K562 (cell line): Measurements from ENCODE around the gene POLR3H. TPM values are rescaled to one million over a fixed set of nuclear protein-coding genes. Genes with fewer than 3 reads are reported as not detected.
A peak's percentile ranks its signal among the peaks of the same experiment; 100 is the strongest.

Experiments used
- ATAC-seq: fragments of 200-7000 bp; cut with Tn5 transposase; 3 replicates; pipeline ENCODE4 v1.9.1; 2020; ENCODE audit warnings: moderate library complexity
- BruUV-seq: library from RNA; stranded (reverse); fragments of 400-500 nt; replicated peaks from 2 replicates; lab custom pipeline; 2021; lab: Mats Ljungman, UMichigan
- CTCF ChIA-PET: fragments of 300-600 bp; formaldehyde crosslinking; extraction: SDS; loops from one replicate; lab custom pipeline; 2021; ENCODE audit warnings: low intra/inter-chr PET ratio; lab: Yijun Ruan, JAX
- POLR2A ChIA-PET: fragments of 300-600, 350-650 bp; sonication (Branson Sonifier 250); formaldehyde crosslinking; extraction: SDS; loops from one replicate; lab custom pipeline; 2021; ENCODE audit warnings: antibody characterized with exemption, inconsistent platforms; lab: Yijun Ruan, JAX
- DNase-seq, 4 experiments: peaks; one replicate each; pipeline versions ENCODE4 v3.0.0 to v3.0.0-alpha.2; 2011 to 2018; ENCODE audit warnings: low spot score in 3 of 4, mixed read lengths in 3 of 4; ENCODE audit errors: extremely low read depth in 1 of 4
- FAIRE-seq: peaks from 2 replicates; lab custom pipeline; 2011; peaks lifted over from hg19 to GRCh38; lab: Jason Lieb, UNC
- H2AFZ ChIP-seq: 2 replicates; pipeline ENCODE4 v1.6.0; 2011; ENCODE audit warnings: low read depth, low read length, control low read depth, inconsistent platforms
- H3K27ac ChIP-seq: fragments of 200-600 bp; 3 replicates; pipeline ENCODE4 v1.8.0; 2011; ENCODE audit warnings: low read depth, mild to moderate bottlenecking, control low read depth, inconsistent platforms, low read length, moderate library complexity, mixed read lengths; ENCODE audit errors: extremely low read depth
- H3K27me3 ChIP-seq, 2 experiments: fragments of 300-600 bp in 1 of 2; 2 replicates in 1 of 2; 3 replicates in 1 of 2; pipeline versions ENCODE4 v1.6.0 to v1.8.0; 2011; ENCODE audit warnings: inconsistent platforms in 2 of 2, low read length in 2 of 2, mild to moderate bottlenecking in 1 of 2, mixed read lengths in 1 of 2, moderate library complexity in 1 of 2; ENCODE audit not compliant: control insufficient read depth in 2 of 2, insufficient read depth in 2 of 2
- H3K36me3 ChIP-seq: fragments of 300-600 bp; 3 replicates; pipeline ENCODE4 v1.8.0; 2011; ENCODE audit warnings: mild to moderate bottlenecking, low read length, inconsistent platforms; ENCODE audit not compliant: control insufficient read depth, insufficient read depth
- H3K4me1 ChIP-seq, 2 experiments: fragments of 200-600 bp in 1 of 2; replicated peaks in 1 of 2; 2 replicates in 1 of 2; 3 replicates in 1 of 2; pipeline versions ENCODE4 v1.5.1 to v1.8.0; 2011; ENCODE audit warnings: inconsistent platforms in 2 of 2, low read length in 2 of 2, mild to moderate bottlenecking in 1 of 2, mixed read lengths in 1 of 2, moderate library complexity in 1 of 2; ENCODE audit not compliant: control insufficient read depth in 2 of 2, insufficient read depth in 2 of 2
- H3K4me2 ChIP-seq: 2 replicates; pipeline ENCODE4 v1.6.1; 2011; ENCODE audit warnings: low read length, control low read depth, inconsistent platforms, mixed read lengths; ENCODE audit not compliant: insufficient read depth
- H3K4me3 ChIP-seq: fragments of 200-600 bp; sonication (generic), shearing (Covaris generic); 2 replicates; pipeline ENCODE4 v1.5.1; 2016; ENCODE audit warnings: control low read depth, inconsistent platforms
- H3K79me2 ChIP-seq: fragments of 200-600 bp; 3 replicates; pipeline ENCODE4 v1.8.0; 2011; ENCODE audit warnings: low read length, inconsistent platforms; ENCODE audit not compliant: control insufficient read depth, insufficient read depth
- H3K9ac ChIP-seq, 2 experiments: 2 replicates each; pipeline versions ENCODE4 v1.6.0 to v1.6.1; 2011; ENCODE audit warnings: low read depth in 2 of 2, low read length in 2 of 2, control low read depth in 1 of 2, inconsistent platforms in 1 of 2, mild to moderate bottlenecking in 1 of 2, mixed read lengths in 1 of 2; ENCODE audit not compliant: insufficient read depth in 1 of 2
- H3K9me1 ChIP-seq: one replicate; pipeline ENCODE4 v1.6.0; 2011; ENCODE audit warnings: inconsistent platforms, mild to moderate bottlenecking, low read length, moderate library complexity; ENCODE audit not compliant: control insufficient read depth, insufficient read depth
- H3K9me3 ChIP-seq: replicated peaks from 2 replicates; pipeline ENCODE4 v1.5.1; 2011; ENCODE audit warnings: low read depth, low read length, inconsistent platforms; ENCODE audit not compliant: control insufficient read depth, insufficient read depth
- H4K20me1 ChIP-seq: replicated peaks from 2 replicates; pipeline ENCODE4 v1.6.1; 2011; ENCODE audit warnings: low read length, inconsistent platforms, mixed read lengths; ENCODE audit not compliant: control insufficient read depth, insufficient read depth
- E2F3 ChIP-seq: fragments of 250-450 bp; sonication (Bioruptor Pico); IDR thresholded peaks from 2 replicates; pipeline ENCODE4 v1.4.0; 2020; ENCODE audit warnings: mild to moderate bottlenecking
- SRSF7 ChIP-seq: fragments of 200-400 bp; formaldehyde crosslinking; optimal IDR thresholded peaks from 2 replicates; pipeline ENCODE3; 2017; ENCODE audit warnings: mild to moderate bottlenecking, low read depth, low read length
- VEZF1 ChIP-seq: fragments of 200-800 bp; sonication (Bioruptor generic); IDR thresholded peaks from 2 replicates; pipeline ENCODE4 v1.6.1; 2017; ENCODE audit warnings: missing genetic modification characterization, missing compliant biosample characterization
- ZNF583 ChIP-seq: fragments of 250-450 bp; sonication (Bioruptor Pico); IDR thresholded peaks from 2 replicates; pipeline ENCODE4 v1.4.0; 2020
- WGBS: fragments of 100-300 bp; shearing (Covaris generic); methylation state at CpG from one replicate; pipeline ENCODE4 v1.1.6; 2016; ENCODE audit warnings: low coverage, mixed read lengths; ENCODE audit not compliant: insufficient coverage; ENCODE audit errors: missing lambda C conversion rate; 5-methylcytosine and 5-hydroxymethylcytosine counted together
- in situ Hi-C: fragments of 300-500 bp; cut with MboI; formaldehyde crosslinking; loops from 4 replicates; pipeline ENCODE4 v1.15.0; 2018; ENCODE audit warnings: inconsistent platforms, mixed read lengths
- intact Hi-C: fragments of 100-400 bp; cut with micrococcal nuclease; formaldehyde crosslinking; loops from 2 replicates; pipeline ENCODE4 v1.14.2; 2022
- polyA plus RNA-seq, 8 experiments: library from polyadenylated mRNA; depleted of rRNA in 4 of 8; stranded (reverse) in 5 of 8; unstranded in 3 of 8; fragments of >200 nt; fragmentation: Nextera tagmentation in 2 of 8; fragmentation: Illumina TruSeq in 1 of 8; extraction: Ambion mirVana in 2 of 8; extraction: Trizol in 1 of 8; gene quantifications; 2 replicates each; pipeline versions ENCODE4 v1.2.1 to v1.2.3, GENCODE V29; 2011 to 2014; ENCODE audit warnings: inconsistent platforms in 1 of 8, missing spikeins in 1 of 8
- total RNA-seq, 7 experiments: library from RNA; depleted of rRNA in 6 of 7; stranded (reverse); fragments of >200 nt in 6 of 7; fragmentation: Illumina TruSeq in 2 of 7; extraction: Trizol in 2 of 7; gene quantifications; 2 replicates each; pipeline versions ENCODE4 v1.2.1 to v1.2.3, GENCODE V29; 2011 to 2021; ENCODE audit warnings: low replicate concordance in 1 of 7

Gene POLR3H
- total and polyA plus RNA-seq, 9 of the 15 experiments (the other 6 are each of a cell fraction or from before 2014, with no cell fraction given) = 5.3 to 48.4 (median 22.2) TPM

GRCh38 chr22:41508770-41509170 is 35.5 kb downstream of the POLR3H start:
- peaks cover 17 to 30% of the 10 kb centered on the region in 2 experiments for H3K4me1 ChIP-seq
- no peak for DNase-seq
- ChIA-PET POLR2A (interaction anchor here (0.6 kb wide), 3 partner anchors 28 to 280 kb away, joined by 3 to 5 read pairs (median 4); no protein-coding TSS in a partner anchor), CTCF (no interaction called here)
- H3K36me3 ChIP-seq = peaks cover 76% of the 10 kb centered on the region
- H3K9me3 ChIP-seq = no peaks in the 10 kb centered on the region
- BruUV-seq = no TSS peak
- no peak overlapping the region for H3K4me2 ChIP-seq
- H3K27ac ChIP-seq = no peak overlapping the region
- no peaks in the 10 kb centered on the region for H3K9me1 ChIP-seq
- in situ Hi-C loops (no loop called here), intact Hi-C loops (no loop called here)
- no peak overlapping the region for H2AFZ ChIP-seq
- H3K79me2 ChIP-seq = peaks cover 34% of the 10 kb centered on the region
- no peak for ATAC-seq
- H3K27me3 ChIP-seq = no peaks in the 10 kb centered on the region
- WGBS = 88% methylated on average over 8 of the region's 12 CpGs
- FAIRE-seq = no peak
- TF ChIP-seq VEZF1 (CRISPR knock-in tag) = no peak
- no peak for TF ChIP-seq SRSF7
- no peak for TF ChIP-seq ZNF583 (CRISPR knock-in tag)
- no peak for TF ChIP-seq E2F3 (CRISPR knock-in tag)
- no peak overlapping the region for H3K4me3 ChIP-seq
- H4K20me1 ChIP-seq = no peaks in the 10 kb centered on the region
- H3K9ac ChIP-seq = 0 out of 4 replicates have a peak overlapping the region, but pooled peaks of 1 of the 2 experiments have one; percentile 9
